Activated CD4-positive, CD25-positive, alpha-beta regulatory T cell (primary cell): ENCODE data around the gene MAGI1.

ENCODE experiments used
- DNase-seq, 4 experiments: peaks; one replicate each; lab custom pipeline; 2025; lab: John Stamatoyannopoulos, UW

MAGI1 gene

GRCh38 chr3:65666448-65667091 lies 372.1 kb downstream of the MAGI1 start:
- DNase-seq = no peak

DNA sequence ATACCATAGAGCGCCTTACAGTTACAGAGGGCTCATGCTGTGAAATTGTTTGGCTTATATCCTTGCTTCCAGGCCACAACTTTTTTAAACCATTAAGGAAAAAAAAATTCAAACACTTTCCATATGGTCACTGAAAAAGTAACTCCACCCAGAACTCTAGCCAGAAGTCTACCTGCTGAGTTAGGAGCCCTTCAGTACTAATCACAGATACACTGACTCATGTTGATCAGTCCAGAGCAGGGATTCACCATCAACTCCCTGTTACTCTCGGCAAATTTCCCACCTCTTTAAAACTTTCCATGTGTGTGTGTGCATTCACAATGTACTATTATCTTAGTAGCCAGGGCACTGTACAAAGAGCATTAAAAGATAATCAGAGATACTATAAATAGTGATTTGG lies 372.8 kb downstream of the MAGI1 start:
- no peak for DNase-seq

GRCh38 chr3:65664931-65665330 lies 373.8 kb downstream of the MAGI1 start:
- no peak for DNase-seq

GRCh38 chr3:65664446-65664845 lies 374.3 kb downstream of the MAGI1 start:
- no peak for DNase-seq

- DNase-seq = no peak
Observed at GRCh38 chr3:65662095-65662494, 376.6 kb downstream of the MAGI1 start.

- no peak for DNase-seq
Observed at GRCh38 chr3:65660000-65660598, 378.6 kb downstream of the MAGI1 start.

GRCh38 chr3:65659396-65659795 lies 379.3 kb downstream of the MAGI1 start:
- no peak for DNase-seq

GRCh38 chr3:65658401-65658800 lies 380.3 kb downstream of the MAGI1 start:
- DNase-seq = no peak

DNA sequence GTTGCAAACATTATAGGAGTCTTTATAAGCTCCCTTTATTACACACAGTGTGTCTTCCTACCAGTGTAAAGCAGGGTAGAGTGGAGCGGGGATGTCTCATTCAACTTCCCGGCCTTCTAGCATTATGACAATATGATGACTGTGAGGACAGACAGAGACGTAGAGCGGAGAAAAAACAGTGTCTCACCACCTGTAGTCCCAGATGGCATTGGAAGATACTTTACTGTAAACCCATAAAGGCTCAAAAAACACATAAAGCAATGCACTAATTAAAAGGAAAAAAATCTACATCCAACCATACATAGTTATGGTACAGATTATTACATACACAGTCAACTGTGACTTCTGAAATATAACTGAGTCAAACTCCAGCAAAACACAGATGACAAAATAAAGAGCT lies 383.7 kb downstream of the MAGI1 start:
- DNase-seq = no peak

- no peak for DNase-seq
Observed at GRCh38 chr3:65653731-65654130, 385.0 kb downstream of the MAGI1 start.

DNA sequence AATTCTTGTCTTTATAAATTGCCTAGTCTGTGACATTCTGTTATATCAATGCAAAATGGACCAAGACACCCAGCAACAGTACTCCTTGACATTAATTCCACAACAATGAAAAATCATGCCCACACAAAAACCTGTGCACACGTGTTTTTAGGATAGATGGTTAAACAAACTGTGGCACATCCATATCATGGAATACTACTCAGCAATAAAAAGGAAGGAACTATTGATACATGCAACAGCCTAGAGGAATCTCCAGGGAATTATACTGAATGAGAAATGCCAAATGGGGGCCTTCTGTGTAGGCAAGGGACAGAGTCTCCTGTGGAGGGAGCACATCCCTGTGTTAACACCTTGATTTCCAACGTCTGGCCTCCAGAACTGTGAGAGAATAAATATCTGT lies 388.5 kb downstream of the MAGI1 start:
- DNase-seq = no peak

GRCh38 chr3:65647369-65647768 lies 391.3 kb downstream of the MAGI1 start:
- no peak for DNase-seq

- DNase-seq = no peak
Observed at GRCh38 chr3:65642883-65643282, 395.8 kb downstream of the MAGI1 start.

- DNase-seq = no peak
Observed at GRCh38 chr3:65641777-65642176, 396.9 kb downstream of the MAGI1 start.

DNA sequence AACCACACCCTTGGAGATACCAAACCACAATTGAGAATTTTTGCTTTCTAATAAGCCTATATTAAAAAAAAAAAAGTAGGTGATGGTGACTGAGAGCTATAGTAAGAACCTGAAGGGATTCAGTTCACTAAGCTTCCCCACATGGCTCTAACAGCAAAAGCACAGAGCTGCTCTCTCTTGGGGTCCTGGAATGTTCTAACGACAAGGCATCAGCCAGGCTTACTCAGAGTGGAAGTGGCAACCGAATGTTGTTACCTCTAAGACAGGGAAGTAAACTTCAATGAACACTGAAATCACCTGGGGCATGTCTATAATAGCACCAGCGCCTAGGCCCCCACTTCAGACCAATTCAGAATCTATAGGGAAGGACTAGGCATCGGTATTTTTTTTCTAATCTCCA lies 397.7 kb downstream of the MAGI1 start:
- no peak for DNase-seq

DNA sequence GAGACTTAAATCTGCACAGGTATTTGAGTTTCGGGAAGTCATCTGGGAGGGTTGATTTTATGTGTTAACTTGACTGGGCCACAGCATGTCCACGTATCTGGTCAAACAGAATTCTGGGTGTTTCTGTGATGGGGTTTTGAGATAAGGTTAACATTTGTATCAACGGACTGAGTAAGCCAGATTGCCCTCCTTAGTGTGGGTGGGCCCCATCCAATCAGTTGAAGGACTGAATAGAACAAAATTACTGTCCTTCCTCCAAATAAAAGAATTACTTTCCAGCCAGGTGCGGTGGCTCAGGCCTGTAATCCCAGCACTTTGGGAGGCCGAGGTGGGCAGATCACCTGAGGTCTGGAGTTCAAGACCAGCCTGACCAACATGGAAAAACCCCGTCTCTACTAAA lies 399.3 kb downstream of the MAGI1 start:
- DNase-seq = no peak

DNA sequence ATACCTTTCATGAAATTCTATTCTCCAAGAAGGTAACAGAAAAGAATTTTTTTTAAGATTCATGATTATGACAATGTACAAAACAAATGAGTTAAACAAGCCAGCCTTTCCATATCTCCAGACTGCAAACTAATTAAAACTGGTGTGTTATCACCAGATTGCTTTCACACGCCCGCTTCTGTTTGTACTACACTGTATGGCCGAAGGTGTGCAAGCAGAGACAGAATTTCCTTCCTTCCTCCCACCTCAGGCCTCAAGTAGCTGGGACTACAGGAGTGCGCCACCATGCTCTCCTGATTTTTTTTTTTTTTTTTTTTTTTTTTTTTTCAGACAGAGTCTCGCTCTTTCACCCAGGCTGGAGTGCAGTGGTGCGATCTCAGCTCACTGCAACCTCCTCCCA lies 400.4 kb downstream of the MAGI1 start:
- no peak for DNase-seq

DNA sequence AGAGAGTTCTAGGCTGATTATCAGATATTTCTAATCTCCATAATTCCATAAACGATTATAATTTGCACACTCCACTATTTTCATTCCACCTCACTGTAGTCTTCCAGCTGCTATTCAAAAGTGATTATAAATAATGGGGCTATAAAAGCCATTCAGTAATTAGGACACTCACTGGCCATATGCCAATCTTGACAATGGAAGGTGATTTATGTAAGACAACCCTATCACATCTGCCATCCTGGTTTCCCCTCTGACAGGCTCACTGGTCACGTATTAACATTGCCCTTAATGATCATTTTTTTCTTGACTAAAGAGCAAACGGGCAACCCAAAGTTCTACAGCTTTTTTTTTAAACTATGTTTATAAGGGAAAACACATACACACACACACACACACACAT lies 402.4 kb downstream of the MAGI1 start:
- DNase-seq = no peak

DNA sequence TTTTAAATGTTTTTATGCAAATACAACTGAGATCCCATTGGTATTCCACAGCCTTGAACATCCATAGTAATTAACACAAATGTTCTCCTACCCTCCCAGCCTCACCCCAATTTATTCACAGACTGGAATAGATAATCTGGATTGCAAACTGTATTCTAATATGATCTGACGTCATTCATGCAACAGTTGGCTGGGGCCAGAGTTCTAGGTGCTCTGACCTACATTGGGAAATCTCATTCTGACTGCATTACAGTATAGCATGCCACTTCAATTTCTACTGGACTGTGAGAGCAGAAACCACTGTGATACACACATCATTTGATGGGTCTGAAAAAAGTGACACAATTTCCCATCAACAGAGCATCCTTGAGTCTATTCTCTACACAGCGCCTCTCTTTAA lies 403.1 kb downstream of the MAGI1 start:
- DNase-seq = no peak

DNA sequence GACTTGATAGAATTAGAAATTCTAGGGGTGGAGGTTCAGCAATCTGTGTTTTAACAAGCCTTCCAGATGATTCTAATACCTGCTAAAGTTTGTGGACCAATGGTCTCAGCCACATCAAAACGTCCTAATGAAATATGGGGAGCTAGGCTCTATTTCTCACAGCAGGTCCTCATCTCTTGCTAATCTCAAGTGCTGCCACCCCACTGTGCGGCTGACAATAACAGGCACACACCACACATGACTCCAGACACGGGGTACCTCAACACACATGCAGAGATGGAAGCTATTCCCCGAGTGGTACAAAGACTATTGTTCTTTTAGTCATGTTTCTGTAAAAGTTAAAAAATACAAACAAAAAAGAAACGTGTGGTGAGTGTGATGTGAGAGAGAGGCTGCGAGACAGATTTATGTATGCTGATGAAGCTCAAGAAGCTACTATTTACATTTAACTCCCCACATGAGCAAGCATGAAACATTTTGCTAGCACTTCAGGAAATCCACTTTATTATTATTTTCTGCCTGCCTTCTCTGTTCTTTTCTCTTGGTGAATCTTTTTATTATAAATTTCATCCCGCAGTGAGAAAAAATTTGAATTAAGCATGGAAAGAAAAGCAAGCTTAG lies 405.6 kb downstream of the MAGI1 start:
- no peak for DNase-seq

- DNase-seq = no peak
Observed at GRCh38 chr3:65632414-65632813, 406.3 kb downstream of the MAGI1 start.

DNA sequence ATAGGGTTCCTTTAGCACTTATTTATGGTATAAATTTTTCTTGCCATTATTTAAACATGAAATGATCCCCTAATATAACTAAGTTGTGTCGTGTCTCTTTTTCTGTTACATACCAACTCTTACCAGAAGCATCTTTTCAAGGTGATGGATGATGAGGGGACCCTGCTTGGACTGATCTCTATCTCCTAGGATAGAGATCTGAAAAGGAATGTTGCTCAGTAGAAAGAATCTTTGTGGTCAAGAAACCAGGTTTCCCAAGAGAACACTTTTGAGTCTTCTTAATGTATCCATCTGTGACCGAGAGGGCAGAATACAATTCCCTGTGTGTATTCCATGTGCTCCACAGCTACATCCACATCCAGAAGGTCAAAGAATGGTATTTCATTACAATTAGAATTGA lies 409.7 kb downstream of the MAGI1 start:
- no peak for DNase-seq

GRCh38 chr3:65627062-65627461 lies 411.7 kb downstream of the MAGI1 start:
- no peak for DNase-seq

GRCh38 chr3:65625305-65625704 lies 413.4 kb downstream of the MAGI1 start:
- DNase-seq = no peak
